Astrocyte (in vitro differentiated cells and primary cell): ENCODE measurements around the gene TMEM45B. TPM values are rescaled to one million over a fixed set of nuclear protein-coding genes. Genes with fewer than 3 reads are reported as not detected.
"Not testable (repeated sequence)": the region's sequence is repeated elsewhere in the genome, so short reads cannot be mapped to it uniquely, and the experiment has no call there.

Experiments used
- DNase-seq: peaks from one replicate; pipeline ENCODE4 v3.0.0-alpha.2; 2010; ENCODE audit warnings: low read depth
- FAIRE-seq: peaks from 2 replicates; lab custom pipeline; 2011; peaks lifted over from hg19 to GRCh38; lab: Jason Lieb, UNC
- H2AFZ ChIP-seq: 2 replicates; pipeline ENCODE4 v1.6.0; 2012; ENCODE audit warnings: low read depth, low read length, inconsistent platforms
- H3K27ac ChIP-seq: 2 replicates; pipeline ENCODE4 v1.5.1; 2011; ENCODE audit warnings: low read depth, low read length, inconsistent platforms
- H3K27me3 ChIP-seq: 2 replicates; pipeline ENCODE4 v1.6.0; 2011; ENCODE audit warnings: low read length, inconsistent platforms; ENCODE audit not compliant: insufficient read depth
- H3K36me3 ChIP-seq: 2 replicates; pipeline ENCODE4 v1.5.1; 2011; ENCODE audit warnings: low read length, inconsistent platforms; ENCODE audit not compliant: insufficient read depth
- H3K4me1 ChIP-seq: 2 replicates; pipeline ENCODE4 v1.5.1; 2011; ENCODE audit warnings: low read length, inconsistent platforms; ENCODE audit not compliant: insufficient read depth
- H3K4me2 ChIP-seq: 2 replicates; pipeline ENCODE4 v1.6.0; 2012; ENCODE audit warnings: low read length, inconsistent platforms
- H3K4me3 ChIP-seq: 2 replicates; pipeline ENCODE4 v1.5.1; 2011; ENCODE audit warnings: low read depth, mild to moderate bottlenecking, low read length, inconsistent platforms; ENCODE audit not compliant: insufficient read depth
- H3K79me2 ChIP-seq: 2 replicates; pipeline ENCODE4 v1.6.0; 2012; ENCODE audit warnings: mild to moderate bottlenecking, low read length, inconsistent platforms; ENCODE audit not compliant: insufficient read depth
- H3K9ac ChIP-seq: 2 replicates; pipeline ENCODE4 v1.6.0; 2012; ENCODE audit warnings: mild to moderate bottlenecking, low read length, inconsistent platforms
- H3K9me3 ChIP-seq: 2 replicates; pipeline ENCODE4 v1.5.1; 2012; ENCODE audit warnings: low read depth, mild to moderate bottlenecking, low read length, inconsistent platforms; ENCODE audit not compliant: insufficient read depth
- H4K20me1 ChIP-seq: 2 replicates; pipeline ENCODE4 v1.6.0; 2012; ENCODE audit warnings: low read length, inconsistent platforms; ENCODE audit not compliant: insufficient read depth
- H3K27ac Mint-ChIP-seq: one replicate; pipeline ENCODE4 v1.8.0; 2021; ENCODE audit warnings: mild to moderate bottlenecking, mixed read lengths; ENCODE audit not compliant: unreplicated experiment
- H3K27me3 Mint-ChIP-seq: one replicate; pipeline ENCODE4 v1.8.0; 2021; ENCODE audit warnings: low read depth, mixed read lengths; ENCODE audit not compliant: unreplicated experiment
- H3K36me3 Mint-ChIP-seq: one replicate; pipeline ENCODE4 v1.8.0; 2021; ENCODE audit warnings: low read depth, mixed read lengths; ENCODE audit not compliant: unreplicated experiment
- H3K4me1 Mint-ChIP-seq: one replicate; pipeline ENCODE4 v1.8.0; 2021; ENCODE audit warnings: low read depth, mixed read lengths; ENCODE audit not compliant: unreplicated experiment
- H3K4me3 Mint-ChIP-seq: one replicate; pipeline ENCODE4 v1.8.0; 2021; ENCODE audit warnings: mild to moderate bottlenecking, moderate library complexity, mixed read lengths; ENCODE audit not compliant: unreplicated experiment
- H3K9me3 Mint-ChIP-seq: one replicate; pipeline ENCODE4 v1.8.0; 2021; ENCODE audit warnings: mild to moderate bottlenecking, mixed read lengths; ENCODE audit not compliant: unreplicated experiment
- CTCF ChIP-seq: IDR thresholded peaks from 2 replicates; pipeline ENCODE4 v1.5.1; 2011; ENCODE audit warnings: low read depth, mild to moderate bottlenecking, inconsistent platforms, low read length, moderate library complexity; ENCODE audit not compliant: insufficient read depth
- EZH2 ChIP-seq: IDR thresholded peaks from 2 replicates; pipeline ENCODE4 v1.6.1; 2012; ENCODE audit warnings: mild to moderate bottlenecking, low read length, inconsistent platforms; ENCODE audit not compliant: insufficient read depth
- total RNA-seq: library from RNA; stranded (reverse); gene quantifications from 2 replicates; pipeline ENCODE4 v1.2.1, GENCODE V29; 2021

Gene TMEM45B
- total RNA-seq, 1 donor from 2014 or later, result not detected

- DNase-seq (no peak), FAIRE-seq (no peak)
- Histone ChIP-seq H4K20me1 (no peaks in the 10 kb centered on the region), H3K4me3 (no peak overlapping the region), H3K9ac (no peak overlapping the region), H3K27ac (no peak overlapping the region), H3K36me3 (no peaks in the 10 kb centered on the region), H3K4me1 (peaks cover 3% of the 10 kb centered on the region), H3K79me2 (no peaks in the 10 kb centered on the region), H3K27me3 (peaks cover 23% of the 10 kb centered on the region), H3K9me3 (no peaks in the 10 kb centered on the region), H3K4me2 (no peak overlapping the region), H2AFZ (no peak overlapping the region)
- Mint-ChIP-seq H3K27me3 (peaks cover 50% of the 10 kb centered on the region), H3K4me3 (no peak overlapping the region), H3K4me1 (no peaks in the 10 kb centered on the region), H3K36me3 (peaks cover 4% of the 10 kb centered on the region), H3K27ac (no peak overlapping the region), H3K9me3 (peaks cover 13% of the 10 kb centered on the region)
- no peak for TF ChIP-seq EZH2
- TF ChIP-seq CTCF, result no peak
These were observed 1.9 kb downstream of the TMEM45B start for GRCh38 chr11:129817534-129818051.

GRCh38 chr11:129818236-129818635 is 2.6 kb downstream of the TMEM45B start:
- not testable (repeated sequence) for DNase-seq, H3K79me2 ChIP-seq, H3K27ac Mint-ChIP-seq, H3K9me3 ChIP-seq, H3K9ac ChIP-seq, H3K36me3 ChIP-seq, H4K20me1 ChIP-seq, H3K4me3 ChIP-seq, H3K4me3 Mint-ChIP-seq, H3K4me1 Mint-ChIP-seq, H3K4me1 ChIP-seq, H3K27ac ChIP-seq, H3K4me2 ChIP-seq, H2AFZ ChIP-seq, H3K36me3 Mint-ChIP-seq
- peaks cover 47% of the 10 kb centered on the region for H3K27me3 Mint-ChIP-seq
- peaks cover 23% of the 10 kb centered on the region for H3K27me3 ChIP-seq
- H3K9me3 Mint-ChIP-seq, result peaks cover 13% of the 10 kb centered on the region
- FAIRE-seq, result peak; percentile 41

- no peak for FAIRE-seq
- Mint-ChIP-seq H3K27ac (no peak overlapping the region), H3K27me3 (peaks cover 38% of the 10 kb centered on the region), H3K4me3 (no peak overlapping the region), H3K4me1 (no peaks in the 10 kb centered on the region), H3K9me3 (peaks cover 13% of the 10 kb centered on the region), H3K36me3 (no peaks in the 10 kb centered on the region)
- DNase-seq, result no peak
- Histone ChIP-seq H3K79me2 (no peaks in the 10 kb centered on the region), H3K36me3 (no peaks in the 10 kb centered on the region), H3K9me3 (no peaks in the 10 kb centered on the region), H3K4me3 (no peak overlapping the region), H3K27ac (no peak overlapping the region), H2AFZ (no peak overlapping the region), H4K20me1 (no peaks in the 10 kb centered on the region), H3K9ac (no peak overlapping the region), H3K4me1 (peaks cover 3% of the 10 kb centered on the region), H3K27me3 (peaks cover 22% of the 10 kb centered on the region), H3K4me2 (no peak overlapping the region)
- TF ChIP-seq EZH2 (no peak), CTCF (no peak)
These were observed 3.6 kb downstream of the TMEM45B start for GRCh38 chr11:129819237-129819636.

GRCh38 chr11:129820228-129820627 is 4.6 kb downstream of the TMEM45B start:
- not testable (repeated sequence) for H3K4me3 ChIP-seq, H3K27ac Mint-ChIP-seq, H3K4me2 ChIP-seq, H3K9me3 Mint-ChIP-seq, H2AFZ ChIP-seq, H3K36me3 ChIP-seq, DNase-seq, H3K79me2 ChIP-seq, H3K4me1 Mint-ChIP-seq, H3K9me3 ChIP-seq, H3K9ac ChIP-seq, H3K27ac ChIP-seq, H3K36me3 Mint-ChIP-seq, FAIRE-seq, H3K4me1 ChIP-seq, H4K20me1 ChIP-seq, H3K4me3 Mint-ChIP-seq
- H3K27me3 ChIP-seq, result peaks cover 15% of the 10 kb centered on the region
- H3K27me3 Mint-ChIP-seq, result peaks cover 28% of the 10 kb centered on the region

- not testable (repeated sequence) for DNase-seq, H3K9me3 ChIP-seq, H3K27me3 Mint-ChIP-seq, H3K27ac Mint-ChIP-seq, H3K9me3 Mint-ChIP-seq, H3K36me3 ChIP-seq, H3K27ac ChIP-seq, H3K4me3 Mint-ChIP-seq, H3K27me3 ChIP-seq, H3K9ac ChIP-seq, H3K4me1 ChIP-seq, H3K4me3 ChIP-seq, FAIRE-seq, H3K4me2 ChIP-seq, H4K20me1 ChIP-seq, H3K4me1 Mint-ChIP-seq, H3K79me2 ChIP-seq, H3K36me3 Mint-ChIP-seq, H2AFZ ChIP-seq
These were observed 7.6 kb downstream of the TMEM45B start for GRCh38 chr11:129823281-129823680.
